ENCODE data around the gene LPGAT1.

Gene LPGAT1

GRCh38 chr1:211761400-211761799, 69.2 kb downstream of the LPGAT1 start:
- DNase-seq, result no peak

GRCh38 chr1:211756471-211757020, 74.0 kb downstream of the LPGAT1 start:
- DNase-seq, result no peak

- DNase-seq, result no peak
These were observed 76.8 kb downstream of the LPGAT1 start for GRCh38 chr1:211753649-211754251.

DNA sequence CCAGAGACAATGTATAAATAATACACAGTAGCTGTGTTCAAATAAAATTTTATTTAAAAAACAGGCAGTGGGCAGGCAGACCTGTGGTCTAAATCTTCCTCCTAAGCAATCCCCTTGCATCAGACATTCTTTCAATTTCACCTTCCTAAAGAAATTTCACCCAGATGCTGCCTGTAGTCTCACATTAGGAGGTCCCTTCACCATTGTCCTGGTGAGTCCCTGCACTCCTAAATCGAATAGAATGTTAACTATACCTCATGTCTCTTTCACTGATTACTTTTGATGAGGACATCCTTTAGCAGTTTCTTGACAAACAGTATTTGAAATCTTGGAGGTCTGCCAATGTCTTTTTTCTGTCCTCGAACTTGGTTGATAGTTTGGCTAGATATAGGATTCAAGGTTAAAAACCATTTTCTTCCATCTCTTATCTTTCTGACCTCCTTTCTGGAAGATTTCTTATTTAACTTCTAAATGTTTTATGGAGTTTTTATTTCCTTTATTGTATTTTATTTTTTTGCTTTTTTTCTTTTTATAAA, 77.5 kb downstream of the LPGAT1 start:
- DNase-seq, result no peak

GRCh38 chr1:211752317-211752716, 78.2 kb downstream of the LPGAT1 start:
- no peak for DNase-seq

DNA sequence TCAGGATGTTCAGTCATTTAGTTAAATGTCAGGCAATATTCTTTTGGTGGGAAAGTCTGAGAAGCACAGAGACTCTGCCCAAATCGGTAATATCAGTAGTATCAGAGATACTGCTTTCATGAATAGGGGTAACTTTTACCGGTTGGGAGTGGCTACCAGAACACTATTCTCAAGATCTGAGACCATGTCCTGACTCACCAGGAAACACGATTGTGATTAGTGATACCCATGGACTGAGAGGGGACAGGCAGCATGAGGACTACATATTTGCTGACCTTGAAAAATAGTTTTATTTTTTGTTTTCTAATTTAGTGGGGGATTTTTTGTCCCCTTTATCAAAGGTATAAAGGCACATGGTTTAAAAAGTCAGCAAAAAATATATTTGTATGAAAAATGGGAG, 79.1 kb downstream of the LPGAT1 start:
- no peak for DNase-seq

DNA sequence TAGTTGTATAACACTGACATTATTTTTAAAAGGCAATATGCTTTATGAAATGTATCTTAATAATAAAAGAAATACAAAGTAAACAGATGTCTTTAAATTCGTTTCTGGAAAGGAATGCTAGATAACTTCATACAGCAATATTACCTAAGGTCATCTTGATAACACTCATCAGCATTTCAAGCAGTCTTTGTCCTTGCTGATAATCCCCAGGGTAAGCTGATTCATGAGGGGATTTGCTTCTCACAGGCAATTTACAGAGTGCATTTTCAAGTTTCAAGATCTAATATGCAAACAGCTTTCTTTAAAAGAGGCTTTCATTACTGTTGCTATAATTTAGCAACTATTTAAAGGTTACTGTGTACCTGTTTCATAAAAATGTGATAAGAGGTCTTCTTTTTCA, 80.0 kb downstream of the LPGAT1 start:
- DNase-seq, result no peak

- DNase-seq, result no peak
These were observed 81.3 kb downstream of the LPGAT1 start for GRCh38 chr1:211749251-211749650.

- no peak for DNase-seq
These were observed 81.8 kb downstream of the LPGAT1 start for GRCh38 chr1:211748810-211749209.

GRCh38 chr1:211742889-211743529, 87.6 kb downstream of the LPGAT1 start:
- no peak for DNase-seq

DNA sequence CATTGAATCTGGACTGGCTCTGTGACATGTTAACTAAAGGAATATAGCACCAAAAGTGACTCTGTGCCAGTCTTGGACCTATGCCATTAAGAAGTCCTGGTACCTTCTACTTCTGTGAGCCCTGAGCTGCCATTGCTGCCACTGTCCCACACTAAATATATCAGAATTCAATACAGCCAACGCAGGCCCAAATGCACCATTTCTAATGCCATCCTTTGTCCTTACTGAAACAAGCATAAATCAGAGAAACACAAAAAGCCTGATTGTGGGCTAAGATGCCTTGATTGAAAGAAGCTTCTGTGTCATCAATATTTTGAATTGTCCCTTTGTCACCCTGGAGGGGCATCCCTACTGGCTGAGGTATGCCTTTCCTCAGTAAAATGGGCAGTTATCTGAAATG, 88.3 kb downstream of the LPGAT1 start:
- DNase-seq, result no peak

DNA sequence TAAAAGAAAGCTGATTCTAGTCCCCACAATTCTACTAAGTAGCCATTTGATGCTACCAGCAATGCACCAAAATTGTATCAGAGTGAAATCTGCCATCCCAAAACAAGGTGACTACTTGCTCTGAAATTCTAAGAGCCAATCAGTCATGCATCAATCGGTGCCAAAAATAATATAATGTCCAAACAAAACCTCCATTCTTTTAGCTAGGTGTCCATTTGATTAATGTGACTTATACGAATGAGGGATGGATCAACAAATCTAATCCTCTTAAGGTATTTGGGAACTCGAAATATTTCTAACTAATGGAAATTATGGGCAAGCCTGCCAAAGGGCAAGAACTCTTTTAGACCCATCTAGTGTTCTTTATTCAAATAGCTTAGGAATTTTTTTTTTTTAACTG, 88.8 kb downstream of the LPGAT1 start:
- no peak for DNase-seq

DNA sequence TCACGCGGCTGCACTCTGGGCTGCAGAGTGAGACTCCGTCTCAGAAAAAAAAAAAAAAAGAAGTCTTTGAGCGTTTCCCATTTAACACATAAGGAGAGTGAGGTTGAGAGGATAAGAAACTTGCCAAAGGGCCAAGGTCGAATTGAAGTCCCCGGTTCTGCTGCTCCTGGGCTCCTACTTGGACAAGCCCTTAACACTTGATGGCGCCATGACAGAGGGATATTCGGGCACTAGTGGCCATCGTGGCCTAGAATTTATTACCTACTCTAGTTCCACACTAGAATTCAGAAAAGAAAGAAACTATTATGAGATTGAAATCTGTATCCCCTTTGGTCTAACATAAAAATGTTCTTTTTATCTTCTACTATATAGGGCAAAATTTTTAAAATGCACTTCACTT, 89.4 kb downstream of the LPGAT1 start:
- no peak for DNase-seq

- DNase-seq, result no peak
These were observed 90.7 kb downstream of the LPGAT1 start for GRCh38 chr1:211739671-211740411.

GRCh38 chr1:211738691-211739301, 91.8 kb downstream of the LPGAT1 start:
- peak; percentile 24 for DNase-seq

GRCh38 chr1:211738096-211738690, 92.4 kb downstream of the LPGAT1 start:
- DNase-seq, result peak; percentile 12

DNA sequence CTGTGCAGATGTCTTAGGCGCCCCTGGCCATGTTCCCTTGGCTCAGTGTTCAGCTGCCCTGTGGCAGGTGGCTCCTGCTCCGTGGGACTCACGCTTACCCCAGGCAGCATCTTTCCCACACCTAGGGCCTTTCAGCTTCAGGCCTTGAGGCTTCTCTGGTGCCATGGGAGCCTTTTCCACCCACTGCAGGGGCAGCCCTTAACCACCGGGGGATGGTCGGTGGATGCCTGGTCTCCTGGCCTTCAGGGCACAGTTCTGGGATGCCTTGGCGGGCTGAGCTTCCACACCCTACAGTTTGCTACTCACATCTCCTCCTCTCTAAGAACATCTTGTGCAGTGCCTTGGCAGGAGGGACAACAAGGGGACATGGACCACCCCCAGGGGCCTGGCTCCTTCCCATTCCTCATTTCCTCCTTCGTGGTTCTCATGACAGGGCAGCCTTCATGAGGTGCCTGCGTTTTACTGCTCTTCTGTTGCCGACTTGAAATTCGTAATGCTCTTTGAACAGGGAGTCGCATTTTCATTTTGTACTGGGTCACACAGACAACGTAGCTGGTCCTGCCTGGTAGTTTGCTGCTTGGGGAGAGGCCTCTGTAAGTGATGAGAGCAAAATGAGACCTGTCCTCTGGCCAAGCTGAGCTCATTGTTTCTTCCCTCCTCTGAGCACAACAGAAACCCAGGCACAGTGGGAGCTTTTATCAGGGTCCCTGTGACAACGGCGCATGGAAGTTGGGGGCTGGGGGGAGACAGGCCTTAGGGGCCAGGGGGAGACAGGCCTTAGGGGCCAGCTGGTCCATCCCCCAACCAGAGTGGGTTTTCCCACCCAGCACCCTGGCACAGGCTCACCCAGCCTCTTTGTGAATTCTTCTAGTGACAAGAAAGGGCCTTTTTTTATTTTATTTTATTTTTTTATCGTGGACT, 93.2 kb downstream of the LPGAT1 start:
- no peak for DNase-seq

- no peak for DNase-seq
These were observed 94.1 kb downstream of the LPGAT1 start for GRCh38 chr1:211736351-211736915.

DNA sequence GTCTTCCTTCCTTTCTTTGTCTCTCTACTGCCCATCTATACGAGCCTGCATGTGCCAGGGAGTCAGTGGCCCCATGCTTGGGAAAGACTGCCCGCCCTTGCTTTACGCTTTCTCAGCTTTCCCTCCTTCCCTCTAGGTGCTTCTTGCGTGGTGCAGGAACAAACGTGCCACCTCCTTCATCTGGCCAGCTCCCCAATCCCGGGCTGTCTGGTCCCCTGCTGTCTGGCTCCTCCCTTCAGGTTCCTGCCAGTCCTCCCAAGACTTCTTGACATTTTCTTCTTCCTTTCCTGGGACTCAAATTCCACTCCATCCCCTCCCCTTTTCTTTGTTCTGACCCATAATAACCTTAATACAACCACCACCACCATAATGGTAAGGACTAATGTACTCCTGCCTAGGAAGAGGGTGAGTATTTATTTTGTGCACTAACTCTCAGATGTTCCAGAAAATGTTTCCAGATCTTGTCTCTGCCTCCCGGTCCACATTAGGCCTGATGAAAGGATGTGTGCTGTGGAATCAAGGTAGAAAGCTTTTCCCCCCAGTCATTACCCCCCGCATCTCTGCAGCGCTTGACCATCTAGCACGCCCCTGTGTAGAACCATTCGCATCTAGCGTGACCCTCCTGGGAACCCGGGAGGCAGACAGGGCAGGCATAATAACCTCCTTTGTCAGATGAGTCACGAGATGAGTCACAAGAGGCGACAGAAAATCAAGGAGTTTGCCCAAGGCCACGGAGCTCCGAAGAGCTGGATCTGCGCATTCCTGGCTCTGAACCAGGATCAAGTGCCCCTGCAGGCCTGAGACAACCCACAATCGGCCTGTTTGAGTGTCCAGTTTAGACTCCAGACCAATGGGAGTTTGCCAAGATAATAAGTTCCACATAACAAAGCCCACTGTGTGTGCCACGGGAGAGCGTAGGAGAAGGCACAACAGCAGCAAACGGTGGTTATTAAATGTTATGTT, 95.1 kb downstream of the LPGAT1 start:
- no peak for DNase-seq

GRCh38 chr1:211734791-211735190, 95.8 kb downstream of the LPGAT1 start:
- no peak for DNase-seq

Measured in CD4-positive, alpha-beta T cell treated with Interleukin-17A for 4 hours (primary cell).